ENCODE data around the gene PPP1R36.

GRCh38 chr14:64520699-64521098 is 29.1 kb upstream of the PPP1R36 start:
- TF ChIP-seq, protein P1, sequence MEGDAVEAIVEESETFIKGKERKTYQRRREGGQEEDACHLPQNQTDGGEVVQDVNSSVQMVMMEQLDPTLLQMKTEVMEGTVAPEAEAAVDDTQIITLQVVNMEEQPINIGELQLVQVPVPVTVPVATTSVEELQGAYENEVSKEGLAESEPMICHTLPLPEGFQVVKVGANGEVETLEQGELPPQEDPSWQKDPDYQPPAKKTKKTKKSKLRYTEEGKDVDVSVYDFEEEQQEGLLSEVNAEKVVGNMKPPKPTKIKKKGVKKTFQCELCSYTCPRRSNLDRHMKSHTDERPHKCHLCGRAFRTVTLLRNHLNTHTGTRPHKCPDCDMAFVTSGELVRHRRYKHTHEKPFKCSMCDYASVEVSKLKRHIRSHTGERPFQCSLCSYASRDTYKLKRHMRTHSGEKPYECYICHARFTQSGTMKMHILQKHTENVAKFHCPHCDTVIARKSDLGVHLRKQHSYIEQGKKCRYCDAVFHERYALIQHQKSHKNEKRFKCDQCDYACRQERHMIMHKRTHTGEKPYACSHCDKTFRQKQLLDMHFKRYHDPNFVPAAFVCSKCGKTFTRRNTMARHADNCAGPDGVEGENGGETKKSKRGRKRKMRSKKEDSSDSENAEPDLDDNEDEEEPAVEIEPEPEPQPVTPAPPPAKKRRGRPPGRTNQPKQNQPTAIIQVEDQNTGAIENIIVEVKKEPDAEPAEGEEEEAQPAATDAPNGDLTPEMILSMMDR (IDR thresholded peaks at IDR 0.05 in 8 of 11, conservative IDR thresholded peaks at IDR 0.05 in 3 of 11): no peak
- TF ChIP-seq POLR2A (IDR thresholded peaks at IDR 0.05): no peak
